ENCODE data around the gene ASAP3.

Gene ASAP3

GRCh38 chr1:23483321-23484252, at the start of gene ASAP3:
TSS of gene ASAP3 (minus strand) at chr1:23484179. CDS start at chr1:23484133, 46 bp downstream.
- Histone ChIP-seq H3K36me3 (ENCODE audit: control insufficient read depth in 2 of 2, insufficient read depth in 2 of 2, low read length in 2 of 2) (no peaks in the 10 kb centered on the region), H3K9ac (ENCODE audit: low read depth in 1 of 2, low read length in 2 of 2) (peak within 1 kb of the TSS; percentile 56 to 79), H3K9me3 (ENCODE audit: control insufficient read depth in 2 of 2, low read length in 2 of 2) (no peaks in the 10 kb centered on the region), H3K4me1 (ENCODE audit: control insufficient read depth in 2 of 2, insufficient read depth in 2 of 2, low read length in 2 of 2) (peaks cover 9 to 12% of the 10 kb centered on the region in 2 donors), H3K4me3 (ENCODE audit: low read length in 2 of 2) (peak within 1 kb of the TSS; percentile 72 to 84), H3K27me3 (ENCODE audit: control insufficient read depth in 2 of 2, insufficient read depth in 2 of 2, low read length in 2 of 2) (no peaks in the 10 kb centered on the region), H3K27ac (ENCODE audit: low read depth in 2 of 2, low read length in 2 of 2) (peak within 1 kb of the TSS; percentile 81)

GRCh38 chr1:23533246-23534023, 49.5 kb upstream of the ASAP3 start:
- Histone ChIP-seq H3K9me3 (ENCODE audit: control insufficient read depth in 2 of 2, low read length in 2 of 2) (no peaks in the 10 kb centered on the region), H3K27ac (ENCODE audit: low read depth in 2 of 2, low read length in 2 of 2) (peak overlapping the region in 1 of 2 donors; percentile 23), H3K27me3 (ENCODE audit: control insufficient read depth in 2 of 2, insufficient read depth in 2 of 2, low read length in 2 of 2) (no peaks in the 10 kb centered on the region), H3K4me1 (ENCODE audit: control insufficient read depth in 2 of 2, insufficient read depth in 2 of 2, low read length in 2 of 2) (peaks cover 41 to 44% of the 10 kb centered on the region in 2 donors), H3K9ac (ENCODE audit: low read depth in 1 of 2, low read length in 2 of 2) (no peak overlapping the region), H3K4me3 (ENCODE audit: low read length in 2 of 2) (no peak overlapping the region), H3K36me3 (ENCODE audit: control insufficient read depth in 2 of 2, insufficient read depth in 2 of 2, low read length in 2 of 2) (no peaks in the 10 kb centered on the region)

GRCh38 chr1:23531562-23532094, 47.6 kb upstream of the ASAP3 start:
- Histone ChIP-seq H3K36me3 (ENCODE audit: control insufficient read depth in 2 of 2, insufficient read depth in 2 of 2, low read length in 2 of 2) (no peaks in the 10 kb centered on the region), H3K4me1 (ENCODE audit: control insufficient read depth in 2 of 2, insufficient read depth in 2 of 2, low read length in 2 of 2) (peaks cover 58 to 63% of the 10 kb centered on the region in 2 donors), H3K27me3 (ENCODE audit: control insufficient read depth in 2 of 2, insufficient read depth in 2 of 2, low read length in 2 of 2) (no peaks in the 10 kb centered on the region), H3K4me3 (ENCODE audit: low read length in 2 of 2) (peak overlapping the region; percentile 53 to 67), H3K27ac (ENCODE audit: low read depth in 2 of 2, low read length in 2 of 2) (peak overlapping the region; percentile 69 to 74), H3K9ac (ENCODE audit: low read depth in 1 of 2, low read length in 2 of 2) (peak overlapping the region; percentile 71 to 74), H3K9me3 (ENCODE audit: control insufficient read depth in 2 of 2, low read length in 2 of 2) (no peaks in the 10 kb centered on the region)

- H3K27ac ChIP-seq (ENCODE audit: low read depth in 2 of 2, low read length in 2 of 2) = peak within 1 kb of the TSS; percentile 97
- H3K9me3 ChIP-seq (ENCODE audit: control insufficient read depth in 2 of 2, low read length in 2 of 2) = no peaks in the 10 kb centered on the region
- peak within 1 kb of the TSS; percentile 58 to 76 for H3K4me3 ChIP-seq (ENCODE audit: low read length in 2 of 2)
- H3K4me1 ChIP-seq (ENCODE audit: control insufficient read depth in 2 of 2, insufficient read depth in 2 of 2, low read length in 2 of 2) = peaks cover 64 to 69% of the 10 kb centered on the region in 2 donors
- no peaks in the 10 kb centered on the region for H3K27me3 ChIP-seq (ENCODE audit: control insufficient read depth in 2 of 2, insufficient read depth in 2 of 2, low read length in 2 of 2)
- H3K36me3 ChIP-seq (ENCODE audit: control insufficient read depth in 2 of 2, insufficient read depth in 2 of 2, low read length in 2 of 2) = no peaks in the 10 kb centered on the region
- H3K9ac ChIP-seq (ENCODE audit: low read depth in 1 of 2, low read length in 2 of 2) = peak within 1 kb of the TSS; percentile 83 to 92
Measured at GRCh38 chr1:23530747-23531561, 47.0 kb upstream of the ASAP3 start, which contains the start of gene E2F2. TSS of gene E2F2 (minus strand) at chr1:23531233. CDS start at chr1:23530793, 440 bp downstream.

- H3K27ac ChIP-seq (ENCODE audit: low read depth in 2 of 2, low read length in 2 of 2) = peak overlapping the region; percentile 97
- peaks cover 72 to 77% of the 10 kb centered on the region in 2 donors for H3K4me1 ChIP-seq (ENCODE audit: control insufficient read depth in 2 of 2, insufficient read depth in 2 of 2, low read length in 2 of 2)
- H3K9ac ChIP-seq (ENCODE audit: low read depth in 1 of 2, low read length in 2 of 2) = peak overlapping the region; percentile 83 to 92
Measured at GRCh38 chr1:23530087-23530746, 46.2 kb upstream of the ASAP3 start.

GRCh38 chr1:23529146-23530086, 45.4 kb upstream of the ASAP3 start:
- no peaks in the 10 kb centered on the region for H3K27me3 ChIP-seq (ENCODE audit: control insufficient read depth in 2 of 2, insufficient read depth in 2 of 2, low read length in 2 of 2)

More at GRCh38 chr1:23530087-23530746, 46.2 kb upstream of the ASAP3 start:
- Histone ChIP-seq H3K9me3 (ENCODE audit: control insufficient read depth in 2 of 2, low read length in 2 of 2) (no peaks in the 10 kb centered on the region), H3K27me3 (ENCODE audit: control insufficient read depth in 2 of 2, insufficient read depth in 2 of 2, low read length in 2 of 2) (no peaks in the 10 kb centered on the region), H3K36me3 (ENCODE audit: control insufficient read depth in 2 of 2, insufficient read depth in 2 of 2, low read length in 2 of 2) (no peaks in the 10 kb centered on the region), H3K4me3 (ENCODE audit: low read length in 2 of 2) (peak overlapping the region; percentile 58 to 76)

GRCh38 chr1:23528250-23528978, 44.4 kb upstream of the ASAP3 start:
- H3K36me3 ChIP-seq (ENCODE audit: control insufficient read depth in 2 of 2, insufficient read depth in 2 of 2, low read length in 2 of 2) = no peaks in the 10 kb centered on the region
- H3K9me3 ChIP-seq (ENCODE audit: control insufficient read depth in 2 of 2, low read length in 2 of 2) = no peaks in the 10 kb centered on the region
- H3K27me3 ChIP-seq (ENCODE audit: control insufficient read depth in 2 of 2, insufficient read depth in 2 of 2, low read length in 2 of 2) = no peaks in the 10 kb centered on the region
- H3K4me1 ChIP-seq (ENCODE audit: control insufficient read depth in 2 of 2, insufficient read depth in 2 of 2, low read length in 2 of 2) = peaks cover 82 to 89% of the 10 kb centered on the region in 2 donors
- H3K27ac ChIP-seq (ENCODE audit: low read depth in 2 of 2, low read length in 2 of 2) = peak overlapping the region; percentile 97
- H3K4me3 ChIP-seq (ENCODE audit: low read length in 2 of 2) = peak overlapping the region; percentile 58 to 76
- peak overlapping the region; percentile 83 to 92 for H3K9ac ChIP-seq (ENCODE audit: low read depth in 1 of 2, low read length in 2 of 2)

More at GRCh38 chr1:23529146-23530086, 45.4 kb upstream of the ASAP3 start:
- Histone ChIP-seq H3K9ac (ENCODE audit: low read depth in 1 of 2, low read length in 2 of 2) (peak overlapping the region; percentile 83 to 92), H3K4me1 (ENCODE audit: control insufficient read depth in 2 of 2, insufficient read depth in 2 of 2, low read length in 2 of 2) (peaks cover 78 to 85% of the 10 kb centered on the region in 2 donors), H3K4me3 (ENCODE audit: low read length in 2 of 2) (peak overlapping the region; percentile 58 to 76), H3K9me3 (ENCODE audit: control insufficient read depth in 2 of 2, low read length in 2 of 2) (no peaks in the 10 kb centered on the region), H3K27ac (ENCODE audit: low read depth in 2 of 2, low read length in 2 of 2) (peak overlapping the region; percentile 97), H3K36me3 (ENCODE audit: control insufficient read depth in 2 of 2, insufficient read depth in 2 of 2, low read length in 2 of 2) (no peaks in the 10 kb centered on the region)

GRCh38 chr1:23527900-23528249, 43.9 kb upstream of the ASAP3 start:
- Histone ChIP-seq H3K4me1 (ENCODE audit: control insufficient read depth in 2 of 2, insufficient read depth in 2 of 2, low read length in 2 of 2) (peaks cover 80 to 85% of the 10 kb centered on the region in 2 donors), H3K9me3 (ENCODE audit: control insufficient read depth in 2 of 2, low read length in 2 of 2) (no peaks in the 10 kb centered on the region), H3K27me3 (ENCODE audit: control insufficient read depth in 2 of 2, insufficient read depth in 2 of 2, low read length in 2 of 2) (no peaks in the 10 kb centered on the region), H3K9ac (ENCODE audit: low read depth in 1 of 2, low read length in 2 of 2) (peak overlapping the region; percentile 2 to 54), H3K36me3 (ENCODE audit: control insufficient read depth in 2 of 2, insufficient read depth in 2 of 2, low read length in 2 of 2) (no peaks in the 10 kb centered on the region), H3K4me3 (ENCODE audit: low read length in 2 of 2) (peak overlapping the region; percentile 53 to 76), H3K27ac (ENCODE audit: low read depth in 2 of 2, low read length in 2 of 2) (peak overlapping the region; percentile 97)
